ENCODE measurements around the gene ZNF284.
"Not testable (repeated sequence)": the region's sequence is repeated elsewhere in the genome, so short reads cannot be mapped to it uniquely, and the experiment has no call there.

The ZNF284 gene

DNA sequence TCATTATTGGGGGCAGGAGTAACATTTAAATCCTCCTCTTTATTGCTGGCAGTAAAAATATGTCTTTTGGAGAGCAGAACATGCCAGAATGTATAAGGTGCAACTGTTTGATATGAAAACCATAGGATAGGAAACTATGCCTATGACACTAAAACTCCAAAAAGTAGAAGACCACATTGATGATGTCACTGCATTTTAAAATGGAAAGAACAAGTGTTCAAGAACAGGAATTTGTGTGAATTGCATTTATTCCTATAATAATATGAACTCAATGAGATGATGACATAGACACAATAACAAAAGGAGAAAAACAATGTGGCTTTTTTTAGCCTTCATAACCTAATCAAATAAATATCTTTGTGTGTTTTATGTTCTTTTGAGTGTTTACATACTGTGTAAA, 37.5 kb downstream of the ZNF284 start:
- H3K4me3 ChIP-seq (ENCODE audit: control insufficient read depth, low read depth, low read length) = no peak overlapping the region
- no peak for DNase-seq (ENCODE audit: low read depth)
- no peak for TF ChIP-seq CTCF (IDR thresholded peaks at IDR 0.05; ENCODE audit: control insufficient read depth, insufficient read depth, low read depth, low read length, missing control alignments)

DNA sequence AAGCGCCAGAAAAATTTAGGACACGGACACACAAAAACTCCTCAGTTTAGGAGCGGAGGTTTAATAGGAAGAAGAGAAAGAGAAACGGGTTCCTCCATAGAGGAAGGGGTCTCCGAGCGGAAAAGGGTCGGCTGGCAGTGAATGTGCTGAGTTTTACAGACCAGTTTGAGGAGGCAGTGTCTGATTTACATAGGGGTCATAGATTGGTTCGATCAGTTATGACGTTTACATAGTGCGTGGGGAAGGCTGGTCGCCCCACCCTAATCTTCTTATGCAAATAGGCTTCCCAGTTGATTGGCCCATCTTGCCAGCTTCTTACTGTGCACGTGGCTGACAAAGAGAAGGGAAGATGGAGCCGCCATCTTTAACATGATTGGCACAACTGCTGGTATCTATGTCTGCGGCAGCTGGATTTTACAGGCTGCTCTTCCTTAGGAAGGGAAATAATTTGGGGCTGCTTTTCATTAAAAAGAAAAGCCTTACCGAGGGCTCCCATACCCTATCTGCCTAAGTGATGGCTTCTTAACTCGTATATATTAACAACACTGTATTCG, 40.0 kb downstream of the ZNF284 start:
- TF ChIP-seq CTCF (IDR thresholded peaks at IDR 0.05; ENCODE audit: control insufficient read depth, insufficient read depth, low read depth, low read length, missing control alignments) = no peak
- peak; percentile 64 for DNase-seq (ENCODE audit: low read depth)
- peak overlapping the region; percentile 94 for H3K4me3 ChIP-seq (ENCODE audit: control insufficient read depth, low read depth, low read length)

GRCh38 chr19:44112802-44113137, 40.8 kb downstream of the ZNF284 start:
- peak overlapping the region; percentile 94 for H3K4me3 ChIP-seq (ENCODE audit: control insufficient read depth, low read depth, low read length)
- DNase-seq (ENCODE audit: low read depth) = no peak
- TF ChIP-seq CTCF (IDR thresholded peaks at IDR 0.05; ENCODE audit: control insufficient read depth, insufficient read depth, low read depth, low read length, missing control alignments) = no peak

- no peak for TF ChIP-seq CTCF (IDR thresholded peaks at IDR 0.05; ENCODE audit: control insufficient read depth, insufficient read depth, low read depth, low read length, missing control alignments)
- peak; percentile 95 for DNase-seq (ENCODE audit: low read depth)
- peak within 1 kb of the TSS; percentile 94 for H3K4me3 ChIP-seq (ENCODE audit: control insufficient read depth, low read depth, low read length)
These were observed 41.3 kb downstream of the ZNF284 start, which contains the start of gene ZNF225 for GRCh38 chr19:44113138-44113783. ZNF225 (plus strand) TSS chr19:44113399; CDS start chr19:44115828, 2,429 bp downstream.

DNA sequence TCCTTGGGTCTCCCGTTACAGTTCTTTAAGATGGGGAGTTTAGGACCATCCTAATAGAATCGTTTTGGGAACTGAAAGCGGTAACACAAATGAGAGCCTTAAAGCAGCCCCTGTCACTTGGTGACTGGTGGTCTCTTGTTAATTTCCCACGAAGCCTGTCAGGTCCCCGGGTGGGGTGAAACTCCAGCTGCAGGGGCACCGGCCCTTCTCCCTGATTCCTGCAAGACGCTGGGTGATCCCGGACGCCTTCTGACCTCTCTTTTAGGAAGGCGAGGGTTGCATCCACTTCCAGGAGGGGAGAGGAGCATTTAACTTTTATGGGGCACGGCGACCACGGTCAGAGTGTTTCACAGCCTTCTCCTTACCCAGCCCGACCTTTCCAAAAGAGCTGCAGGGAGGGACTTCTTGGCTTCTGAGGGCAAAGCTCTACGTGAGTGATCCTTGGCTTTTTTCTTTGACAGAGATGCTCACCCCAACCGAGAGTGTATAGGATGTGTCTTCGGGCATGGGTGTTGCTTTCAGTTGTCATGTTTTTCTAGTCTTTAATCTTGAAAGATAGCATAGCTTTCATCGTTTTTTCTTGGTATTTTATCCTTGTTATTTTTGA, 41.9 kb downstream of the ZNF284 start:
- TF ChIP-seq CTCF (IDR thresholded peaks at IDR 0.05; ENCODE audit: control insufficient read depth, insufficient read depth, low read depth, low read length, missing control alignments) = no peak
- DNase-seq (ENCODE audit: low read depth) = no peak
- peak overlapping the region; percentile 94 for H3K4me3 ChIP-seq (ENCODE audit: control insufficient read depth, low read depth, low read length)

DNA sequence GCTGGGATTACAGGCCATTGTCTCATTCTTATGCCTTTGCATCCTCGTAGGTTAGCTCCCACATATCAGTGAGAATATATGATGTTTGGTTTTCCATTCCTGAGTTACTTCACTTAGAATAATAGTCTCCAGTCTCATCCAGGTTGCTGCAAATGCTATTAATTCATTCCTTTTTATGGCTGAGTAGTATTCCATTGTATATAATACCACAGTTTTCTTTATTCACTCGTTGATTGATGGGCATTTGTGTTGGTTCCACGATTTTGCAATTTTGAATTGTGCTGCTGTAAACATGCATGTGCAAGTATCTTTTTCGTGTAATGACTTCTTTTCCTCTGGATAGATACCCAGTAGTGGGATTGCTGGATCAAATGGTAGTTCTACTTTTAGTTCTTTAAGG, 49.2 kb downstream of the ZNF284 start:
- not testable (repeated sequence) for H3K4me3 ChIP-seq (ENCODE audit: control insufficient read depth, low read depth, low read length); DNase-seq (ENCODE audit: low read depth)

- no peak for DNase-seq (ENCODE audit: low read depth)
- no peak for TF ChIP-seq CTCF (IDR thresholded peaks at IDR 0.05; ENCODE audit: control insufficient read depth, insufficient read depth, low read depth, low read length, missing control alignments)
- H3K4me3 ChIP-seq (ENCODE audit: control insufficient read depth, low read depth, low read length) = no peak overlapping the region
These were observed 60.0 kb downstream of the ZNF284 start for GRCh38 chr19:44131955-44132354.

All from AG09309 (cell line).